ENCODE results near the gene PARP14.

PARP14 gene

GRCh38 chr3:122773944-122774509 lies 93.4 kb downstream of the PARP14 start:
- DNase-seq = no peak

- no peak for DNase-seq
These were observed 93.9 kb downstream of the PARP14 start for GRCh38 chr3:122774564-122774963.

GRCh38 chr3:122776675-122777468 lies 96.2 kb downstream of the PARP14 start:
- no peak for DNase-seq

GRCh38 chr3:122777563-122777962 lies 96.9 kb downstream of the PARP14 start:
- DNase-seq = no peak
